Measurements from ENCODE around the gene SPOCK1.

GRCh38 chr5:137401946-137402345 is 97.2 kb downstream of the SPOCK1 start:
- no peak for TF ChIP-seq POLR2A (IDR thresholded peaks at IDR 0.05)
- no peak for TF ChIP-seq CTCF (IDR thresholded peaks at IDR 0.05)
- TF ChIP-seq POLR2AphosphoS5 (IDR thresholded peaks at IDR 0.05) = no peak
- no peak for TF ChIP-seq EP300 (IDR thresholded peaks at IDR 0.05; ENCODE audit: low read depth)

Data from transverse colon (tissue), 4 donors.